Measurements from ENCODE around the gene MUC13. TPM values are rescaled to one million over a fixed set of nuclear protein-coding genes. Genes with fewer than 3 reads are reported as not detected.

Gene MUC13
- total RNA-seq, 4 donors from 2014 or later = 0.56 TPM; not detected in 3

- Histone ChIP-seq H3K4me1 (no peaks in the 10 kb centered on the region), H3K27me3 (no peaks in the 10 kb centered on the region), H3K4me3 (no peak overlapping the region), H3K36me3 (peaks cover 49% of the 10 kb centered on the region), H3K27ac (no peak overlapping the region), H3K9me3 (no peaks in the 10 kb centered on the region)
- DNase-seq (ENCODE audit: low spot score in 2 of 2) = no peak
- 62% methylated on average over 8 of the region's 8 CpGs for WGBS
- no peak for TF ChIP-seq POLR2A (IDR thresholded peaks at IDR 0.05)
- TF ChIP-seq EP300 (IDR thresholded peaks at IDR 0.05) = no peak
- no peak for TF ChIP-seq CTCF (IDR thresholded peaks at IDR 0.05)
- TF ChIP-seq POLR2AphosphoS5 (IDR thresholded peaks at IDR 0.05) = no peak
Measured at GRCh38 chr3:124969190-124969589, 34.6 kb upstream of the MUC13 start.

- Histone ChIP-seq H3K27ac (no peak overlapping the region), H3K36me3 (peaks cover 41% of the 10 kb centered on the region), H3K9me3 (no peaks in the 10 kb centered on the region), H3K27me3 (no peaks in the 10 kb centered on the region), H3K4me1 (no peaks in the 10 kb centered on the region), H3K4me3 (no peak overlapping the region)
- TF ChIP-seq CTCF (IDR thresholded peaks at IDR 0.05) = no peak
- no peak for TF ChIP-seq POLR2A (IDR thresholded peaks at IDR 0.05)
- TF ChIP-seq POLR2AphosphoS5 (IDR thresholded peaks at IDR 0.05) = no peak
- TF ChIP-seq EP300 (IDR thresholded peaks at IDR 0.05) = no peak
- no peak for DNase-seq (ENCODE audit: low spot score in 2 of 2)
- 54% methylated on average over 3 of the region's 10 CpGs for WGBS
Measured at GRCh38 chr3:124967964-124968363, 33.4 kb upstream of the MUC13 start.

- DNase-seq (ENCODE audit: low spot score in 2 of 2) = no peak
- no peaks in the 10 kb centered on the region for H3K4me1 ChIP-seq
- TF ChIP-seq POLR2A (IDR thresholded peaks at IDR 0.05) (no peak), CTCF (IDR thresholded peaks at IDR 0.05) (no peak), EP300 (IDR thresholded peaks at IDR 0.05) (no peak), POLR2AphosphoS5 (IDR thresholded peaks at IDR 0.05) (no peak)
- no peak overlapping the region for H3K27ac ChIP-seq
- no peaks in the 10 kb centered on the region for H3K27me3 ChIP-seq
- H3K36me3 ChIP-seq = peaks cover 30% of the 10 kb centered on the region
- WGBS = 79% methylated on average over 7 of the region's 7 CpGs
- H3K9me3 ChIP-seq = no peaks in the 10 kb centered on the region
- H3K4me3 ChIP-seq = no peak overlapping the region
Measured at GRCh38 chr3:124966521-124967445, 32.2 kb upstream of the MUC13 start.

- no peak for DNase-seq (ENCODE audit: low spot score in 2 of 2)
- Histone ChIP-seq H3K27ac (no peak overlapping the region), H3K4me3 (no peak overlapping the region), H3K36me3 (peaks cover 16% of the 10 kb centered on the region), H3K9me3 (no peaks in the 10 kb centered on the region), H3K27me3 (no peaks in the 10 kb centered on the region), H3K4me1 (no peaks in the 10 kb centered on the region)
- 76% methylated on average over 1 of the region's 1 CpG for WGBS
- no peak for TF ChIP-seq POLR2AphosphoS5 (IDR thresholded peaks at IDR 0.05)
- no peak for TF ChIP-seq EP300 (IDR thresholded peaks at IDR 0.05)
- no peak for TF ChIP-seq POLR2A (IDR thresholded peaks at IDR 0.05)
- TF ChIP-seq CTCF (IDR thresholded peaks at IDR 0.05) = no peak
Measured at GRCh38 chr3:124965413-124965812, 30.9 kb upstream of the MUC13 start.

- Histone ChIP-seq H3K4me1 (no peaks in the 10 kb centered on the region), H3K36me3 (peaks cover 6% of the 10 kb centered on the region), H3K4me3 (no peak overlapping the region), H3K9me3 (no peaks in the 10 kb centered on the region), H3K27ac (no peak overlapping the region), H3K27me3 (no peaks in the 10 kb centered on the region)
- TF ChIP-seq POLR2AphosphoS5 (IDR thresholded peaks at IDR 0.05) (no peak), EP300 (IDR thresholded peaks at IDR 0.05) (no peak), POLR2A (IDR thresholded peaks at IDR 0.05) (no peak), CTCF (IDR thresholded peaks at IDR 0.05) (no peak)
- WGBS = 58% methylated on average over 4 of the region's 4 CpGs
- DNase-seq (ENCODE audit: low spot score in 2 of 2) = no peak
Measured at GRCh38 chr3:124964387-124964786, 29.8 kb upstream of the MUC13 start.
